ENCODE results near the gene SUCO.
"Not testable (repeated sequence)": the region's sequence is repeated elsewhere in the genome, so short reads cannot be mapped to it uniquely, and the experiment has no call there.

The SUCO gene

DNA sequence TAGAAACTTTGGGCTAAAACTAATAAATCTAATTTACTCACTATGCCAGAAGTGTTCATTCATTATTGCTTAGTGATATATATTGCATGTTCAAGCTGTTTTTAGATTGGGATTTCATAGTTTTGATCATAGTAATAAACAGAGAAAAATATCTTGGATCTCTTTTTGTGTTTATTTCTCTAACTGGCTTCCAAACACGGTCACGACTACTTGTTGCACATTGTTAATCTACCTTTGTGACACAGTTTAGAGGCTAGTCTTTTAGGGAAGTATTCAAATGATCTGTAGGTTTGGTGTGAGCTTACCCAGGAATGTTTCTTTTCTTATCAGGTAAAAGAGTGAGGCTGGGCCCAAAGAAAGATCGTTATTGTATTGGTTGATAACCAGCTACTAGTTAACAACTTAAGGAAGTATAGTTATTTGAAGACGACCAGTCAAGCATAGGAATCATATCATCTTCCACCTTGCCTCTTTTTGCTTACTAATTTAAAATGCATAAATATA is 75.2 kb downstream of the SUCO start:
- DNase-seq (ENCODE audit: low spot score): no peak

- peak; percentile 42 for DNase-seq (ENCODE audit: low spot score)
These were observed 76.6 kb downstream of the SUCO start for GRCh38 chr1:172609528-172609927.

DNA sequence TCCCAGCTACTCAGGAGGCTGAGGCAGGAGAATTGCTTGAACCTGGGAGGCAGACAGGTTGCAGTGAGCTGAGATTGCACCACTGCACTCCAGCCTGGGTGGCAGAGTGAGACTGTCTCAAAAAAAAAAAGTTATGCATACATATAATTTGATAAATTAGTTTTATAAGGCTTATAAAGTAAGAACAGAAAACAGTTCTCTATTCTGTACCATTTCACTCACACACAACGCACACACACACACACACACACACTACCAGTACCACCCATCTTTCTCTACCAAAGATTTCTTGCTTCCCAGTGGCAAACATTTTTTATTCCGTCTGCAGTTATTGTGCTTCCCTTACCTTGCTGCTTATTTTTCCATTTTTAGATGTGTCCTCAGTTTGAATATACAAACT is 79.5 kb downstream of the SUCO start:
- DNase-seq (ENCODE audit: low spot score): no peak

DNA sequence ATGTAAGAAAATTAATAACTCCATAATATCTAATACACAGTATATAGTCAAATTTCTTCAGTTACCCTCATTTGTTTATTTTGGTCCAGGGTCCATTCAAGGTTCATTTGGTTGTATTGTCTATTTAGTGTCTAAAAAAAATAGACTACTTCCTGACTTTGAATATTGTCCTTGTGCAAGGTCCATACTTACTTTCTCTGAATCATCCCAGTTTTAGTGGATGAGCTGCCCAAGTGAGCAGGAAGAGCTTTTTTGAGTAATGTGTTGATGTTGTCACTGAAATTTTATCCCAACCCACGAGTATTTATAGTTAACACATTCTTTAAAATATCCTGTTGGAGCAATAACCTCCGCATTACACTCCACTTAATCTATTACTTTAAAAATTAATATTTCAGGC is 80.3 kb downstream of the SUCO start:
- DNase-seq (ENCODE audit: low spot score): no peak

DNA sequence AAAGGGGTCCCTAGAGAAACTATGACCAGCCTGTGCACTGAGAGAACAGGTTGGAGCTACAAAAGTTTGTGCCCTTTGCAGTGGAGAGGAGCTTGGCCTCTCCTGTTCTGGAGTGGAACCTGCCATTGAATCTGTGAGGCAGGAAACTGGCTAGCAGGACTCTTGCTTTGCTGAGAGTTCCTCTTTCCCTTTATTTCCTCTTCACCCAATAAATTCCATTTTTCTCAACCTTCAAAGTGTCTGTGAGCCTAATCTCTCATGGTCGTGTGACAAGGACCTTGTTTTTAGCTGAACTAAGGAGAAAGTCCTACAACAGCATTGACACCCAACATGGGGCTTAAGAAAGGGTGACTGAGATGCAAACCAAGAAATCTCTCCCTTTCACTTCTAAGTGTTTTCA is 83.2 kb downstream of the SUCO start:
- DNase-seq (ENCODE audit: low spot score): no peak

DNA sequence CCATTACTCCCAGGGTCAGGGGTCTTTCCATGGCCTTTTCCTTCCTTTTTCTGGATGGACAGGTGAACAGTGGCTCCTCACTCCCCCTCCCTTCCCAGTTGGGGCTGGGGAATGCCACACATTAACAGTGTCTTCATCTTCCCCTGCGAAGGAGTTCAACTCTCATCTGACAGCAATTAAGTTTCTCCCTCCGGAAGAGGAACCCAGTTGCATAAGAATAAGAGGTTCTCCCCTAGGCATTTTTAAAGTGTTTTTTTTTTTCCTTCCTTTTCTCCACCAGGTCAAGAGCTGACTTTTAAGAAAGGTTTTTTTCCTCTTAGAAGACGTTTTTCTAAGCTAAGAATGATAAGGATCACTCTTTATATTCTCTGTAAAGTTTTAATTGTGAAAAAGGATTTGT is 83.7 kb downstream of the SUCO start:
- no peak for DNase-seq (ENCODE audit: low spot score)

DNA sequence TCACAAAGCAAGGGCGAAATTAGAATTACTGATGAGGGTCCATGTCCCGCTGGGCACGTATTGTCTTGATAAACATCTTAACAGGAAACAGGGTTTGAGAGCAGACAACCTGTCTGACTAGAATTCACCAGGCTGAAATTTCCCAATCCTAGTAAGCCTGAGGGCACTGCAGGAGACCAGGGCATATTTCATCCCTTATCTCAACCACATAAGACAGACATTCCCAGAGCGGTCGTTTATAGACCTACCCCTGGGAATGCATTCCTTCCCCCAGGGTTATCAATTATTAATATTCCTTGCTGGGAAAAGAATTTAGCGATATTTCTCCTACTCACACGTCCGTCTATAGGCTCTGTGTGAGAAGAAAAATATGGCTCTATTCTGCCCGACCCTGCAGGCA is 87.7 kb downstream of the SUCO start:
- not testable (repeated sequence) for DNase-seq (ENCODE audit: low spot score)

DNA sequence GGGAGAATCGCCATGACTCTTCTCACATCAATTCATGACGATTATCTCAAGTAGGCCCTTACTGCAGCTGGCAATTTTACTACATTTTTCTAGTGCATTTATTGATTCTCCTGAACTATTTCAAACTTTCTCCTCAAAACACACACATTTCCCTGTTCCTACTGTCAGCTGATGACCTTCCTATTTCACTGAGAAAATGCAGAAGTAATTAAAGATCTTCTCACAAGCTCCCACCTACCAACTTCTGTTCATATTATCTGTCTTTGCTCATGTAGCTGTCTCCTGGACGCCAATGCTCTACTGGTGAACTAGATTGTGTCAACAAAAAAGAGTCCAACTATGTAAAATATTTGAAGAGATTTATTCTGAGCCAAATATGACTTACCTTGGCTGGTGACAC is 89.6 kb downstream of the SUCO start:
- no peak for DNase-seq (ENCODE audit: low spot score)

GRCh38 chr1:172623748-172624147 is 90.8 kb downstream of the SUCO start:
- DNase-seq (ENCODE audit: low spot score): no peak

DNA sequence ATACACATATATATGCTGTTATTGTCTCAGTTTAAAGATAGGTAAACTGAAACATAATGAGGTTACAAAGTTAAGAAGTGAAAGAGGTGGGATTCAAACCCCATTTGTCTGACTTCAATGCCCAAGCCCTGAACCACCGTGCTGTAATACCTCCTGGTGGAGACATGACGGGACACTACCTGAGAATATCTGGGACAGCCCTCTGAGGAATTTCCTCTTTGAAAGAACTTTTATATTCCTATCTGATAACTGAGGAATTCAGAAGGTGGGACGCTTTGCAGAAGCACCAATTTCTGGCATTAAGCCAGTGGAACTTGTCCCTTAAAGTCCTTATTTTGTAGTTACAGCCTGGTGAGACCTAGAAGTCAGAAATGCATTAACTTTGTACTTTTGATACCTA is 93.9 kb downstream of the SUCO start:
- no peak for DNase-seq (ENCODE audit: low spot score)

DNA sequence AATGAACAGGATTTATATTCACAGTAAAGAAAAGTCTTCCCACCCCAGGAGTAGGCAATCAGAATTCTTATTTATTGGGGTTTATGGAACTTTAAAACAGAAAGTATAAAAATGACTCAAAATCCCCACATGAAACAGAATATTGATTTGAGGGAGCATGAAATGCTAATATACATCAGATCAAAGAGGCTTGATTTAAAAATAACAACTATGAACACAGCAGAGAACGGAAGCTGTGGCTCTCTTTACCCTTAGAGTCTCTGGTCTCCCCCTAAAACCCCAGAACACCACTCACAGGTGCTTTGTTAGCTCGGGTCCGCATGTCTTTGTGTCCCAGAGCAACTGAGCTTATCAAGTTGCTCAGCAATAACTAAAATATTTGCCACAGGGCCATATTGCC is 94.8 kb downstream of the SUCO start:
- no peak for DNase-seq (ENCODE audit: low spot score)

GRCh38 chr1:172628401-172628800 is 95.5 kb downstream of the SUCO start:
- DNase-seq (ENCODE audit: low spot score): no peak

- no peak for DNase-seq (ENCODE audit: low spot score)
These were observed 96.2 kb downstream of the SUCO start for GRCh38 chr1:172629170-172629569.

DNA sequence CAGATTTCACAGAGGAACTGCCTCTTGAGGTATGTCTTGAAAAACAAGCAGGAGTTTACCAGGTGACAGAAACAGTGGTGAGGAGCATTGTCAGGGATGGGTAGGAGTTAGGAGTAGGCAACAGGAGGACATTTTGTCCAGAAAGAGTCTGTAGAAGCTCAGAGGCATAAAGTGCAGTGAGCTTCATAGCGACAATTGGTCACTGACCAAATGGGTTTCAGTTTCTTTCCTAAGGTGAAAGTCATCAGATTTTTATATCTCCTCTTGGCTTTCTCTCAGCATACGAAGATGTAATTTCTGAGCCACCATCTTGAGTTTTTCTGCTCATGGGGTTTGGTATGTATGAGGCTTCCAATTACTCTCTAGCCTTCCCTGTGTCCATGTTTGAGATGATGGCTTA is 96.7 kb downstream of the SUCO start:
- no peak for DNase-seq (ENCODE audit: low spot score)

GRCh38 chr1:172630056-172630818 is 97.3 kb downstream of the SUCO start:
- DNase-seq (ENCODE audit: low spot score): no peak

DNA sequence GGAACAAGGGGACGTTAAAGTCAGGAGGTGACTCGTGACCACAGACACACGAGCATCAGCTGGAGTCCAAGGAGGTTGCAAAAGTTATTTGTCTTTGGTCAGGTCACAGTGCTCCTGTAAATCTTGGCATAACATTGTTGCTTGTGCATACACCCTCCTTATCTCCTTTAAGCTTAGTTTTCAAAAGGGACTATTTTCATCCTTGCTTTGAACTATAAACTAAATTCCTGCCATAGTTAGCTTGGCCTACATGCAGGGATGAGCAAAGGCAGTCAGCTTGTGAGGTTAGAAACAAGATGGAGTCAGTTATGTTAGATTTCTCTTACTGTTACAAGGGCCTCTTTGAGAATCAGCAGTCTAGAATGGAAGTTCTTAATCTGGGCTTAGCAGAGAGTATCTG is 97.9 kb downstream of the SUCO start:
- no peak for DNase-seq (ENCODE audit: low spot score)

- peak; percentile 52 for DNase-seq (ENCODE audit: low spot score)
These were observed 104.6 kb downstream of the SUCO start for GRCh38 chr1:172637522-172637921.

DNA sequence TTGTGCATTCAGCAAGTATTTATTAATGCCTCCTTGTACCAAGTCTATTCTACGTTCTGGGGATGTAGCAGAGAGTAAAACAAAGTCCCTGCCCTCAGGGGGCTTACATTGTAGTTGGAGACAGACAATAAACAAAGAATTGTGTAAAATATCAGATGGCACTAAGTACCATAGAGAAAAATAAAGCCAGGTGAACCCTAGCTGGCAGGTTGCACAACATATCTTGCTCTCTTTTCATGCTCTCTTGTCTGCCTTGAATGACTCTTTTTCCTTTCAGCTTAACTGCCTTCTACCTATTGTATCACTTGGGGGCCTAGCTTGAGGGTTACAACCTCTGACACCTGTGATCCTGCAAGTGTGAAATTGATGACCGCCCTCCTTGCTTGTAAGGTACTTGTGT is 105.3 kb downstream of the SUCO start:
- DNase-seq (ENCODE audit: low spot score): no peak

DNA sequence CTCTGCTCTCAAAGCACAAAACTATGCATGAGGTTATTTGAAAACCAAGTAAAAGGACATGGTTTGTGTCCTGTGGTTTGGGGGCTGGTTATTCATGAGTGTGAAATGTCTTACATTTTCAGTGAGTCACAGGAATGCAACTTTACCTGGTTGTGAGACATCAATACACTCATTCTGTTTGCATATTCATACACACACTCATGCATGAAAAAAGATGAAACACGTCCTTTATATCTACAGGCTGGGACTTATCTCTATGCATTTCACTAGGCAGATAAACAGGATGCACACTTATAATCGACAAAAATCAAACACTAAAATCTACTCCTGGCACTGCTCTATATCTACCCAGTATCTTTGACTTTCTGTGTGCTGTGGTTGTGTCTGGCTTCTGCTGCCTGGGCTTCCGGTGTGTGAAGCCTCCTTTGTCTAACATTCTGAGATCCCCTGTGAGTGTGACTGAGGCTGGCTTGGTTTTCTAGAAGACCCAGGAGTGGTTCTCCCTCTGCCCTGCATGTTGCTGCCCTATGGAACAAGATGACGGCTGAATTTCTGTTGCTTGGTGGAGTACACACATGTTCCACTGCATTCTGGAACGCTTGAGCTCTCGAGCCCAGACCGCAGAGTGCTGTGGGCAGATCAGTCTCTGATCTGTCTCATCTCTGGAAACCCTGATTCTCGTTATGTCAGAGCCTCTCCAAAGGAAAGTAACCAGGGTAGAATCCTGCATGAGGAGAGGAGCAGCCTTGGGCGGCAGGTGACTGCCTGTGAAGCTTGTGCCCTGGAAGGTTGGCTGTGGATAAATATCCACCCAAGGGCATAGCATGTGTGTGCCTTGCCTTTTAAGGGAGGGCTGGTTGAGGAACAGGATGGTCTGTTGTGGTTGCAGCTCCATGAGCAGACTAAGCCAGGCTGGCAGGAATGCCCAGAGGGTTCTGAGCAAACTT is 106.2 kb downstream of the SUCO start:
- DNase-seq (ENCODE audit: low spot score): peak; percentile 93

DNA sequence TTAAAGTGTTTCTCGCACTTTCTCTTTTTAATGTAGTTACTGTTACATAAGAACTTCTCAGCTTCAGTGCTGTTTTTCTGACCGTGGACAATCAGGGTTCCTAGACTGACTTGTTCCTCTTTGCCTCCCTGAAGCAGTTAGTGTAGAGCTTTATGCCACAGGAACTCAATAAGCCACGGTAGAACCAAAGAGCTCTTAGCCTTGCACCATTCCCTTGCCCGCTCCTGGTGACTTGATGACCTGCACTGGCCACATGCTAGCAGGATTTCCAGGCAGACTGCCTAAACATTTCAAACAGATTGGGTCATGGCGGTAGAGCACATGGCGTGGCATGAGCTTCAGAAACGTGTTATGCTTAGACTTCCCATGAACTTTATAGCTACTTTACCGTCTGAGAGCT is 107.2 kb downstream of the SUCO start:
- peak; percentile 0 for DNase-seq (ENCODE audit: low spot score)

DNA sequence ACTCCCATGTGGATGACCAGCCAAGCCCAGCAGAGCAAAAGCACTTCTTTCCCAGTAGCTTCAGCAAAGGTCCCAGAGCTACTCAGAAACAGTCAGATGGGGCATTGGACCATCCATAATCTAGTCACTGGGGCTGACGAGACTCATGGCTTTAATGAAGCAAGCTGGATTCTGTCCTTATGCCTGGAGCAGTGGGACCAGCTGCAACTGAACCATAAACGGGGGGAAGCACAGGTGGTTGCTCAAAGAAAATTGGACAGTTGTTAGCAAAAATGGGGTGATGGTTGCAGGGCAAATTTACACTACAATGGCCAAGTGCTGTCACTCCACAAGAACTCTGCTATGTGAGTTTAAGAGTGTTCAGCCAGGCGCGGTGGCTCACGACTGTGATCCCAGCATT is 108.5 kb downstream of the SUCO start:
- no peak for DNase-seq (ENCODE audit: low spot score)

- peak; percentile 28 for DNase-seq (ENCODE audit: low spot score)
These were observed 110.0 kb downstream of the SUCO start for GRCh38 chr1:172642970-172643369.

GRCh38 chr1:172646653-172647052 is 113.7 kb downstream of the SUCO start:
- DNase-seq (ENCODE audit: low spot score): no peak

All from SW480 (cell line).